Spleen (tissue), 11 donors: ENCODE results near the gene NUDT16. TPM values are rescaled to one million over a fixed set of nuclear protein-coding genes. Genes with fewer than 3 reads are reported as not detected.

Experiments
- DNase-seq: peaks from one replicate; pipeline ENCODE4 v3.0.0-alpha.2; 2020
- H3K27ac ChIP-seq, 8 donors: fragments of 200-600 bp; sonication (generic) in 7 of 8; 1 replicate in 4 of 8; 2 replicates in 4 of 8; pipeline versions ENCODE4 v1.5.0 to v1.8.0; 2016 to 2021; ENCODE audit warnings: inconsistent platforms in 4 of 8, mild to moderate bottlenecking in 4 of 8, moderate library complexity in 1 of 8
- H3K27me3 ChIP-seq, 7 donors: fragments of 200-600 bp; sonication (generic) in 6 of 7; replicated peaks in 1 of 7; 1 replicate in 4 of 7; 2 replicates in 3 of 7; pipeline versions ENCODE4 v1.5.0 to v1.8.0; 2016 to 2021; ENCODE audit warnings: inconsistent platforms in 3 of 7, mild to moderate bottlenecking in 1 of 7
- H3K36me3 ChIP-seq, 6 donors: fragments of 200-600 bp; sonication (generic) in 5 of 6; 1 replicate in 4 of 6; 2 replicates in 2 of 6; pipeline versions ENCODE4 v1.5.0 to v1.8.0; 2016 to 2021; ENCODE audit warnings: inconsistent platforms in 2 of 6
- H3K4me1 ChIP-seq, 6 donors: fragments of 200-600 bp; sonication (generic) in 5 of 6; 1 replicate in 3 of 6; 2 replicates in 3 of 6; pipeline versions ENCODE4 v1.5.0 to v1.8.0; 2016 to 2021; ENCODE audit warnings: inconsistent platforms in 3 of 6
- H3K4me3 ChIP-seq, 8 donors: fragments of 200-600 bp; sonication (generic) in 7 of 8; 1 replicate in 4 of 8; 2 replicates in 4 of 8; pipeline versions ENCODE4 v1.5.0 to v1.8.0; 2016 to 2021; ENCODE audit warnings: inconsistent platforms in 4 of 8, mild to moderate bottlenecking in 4 of 8, moderate library complexity in 2 of 8
- H3K9me3 ChIP-seq, 8 donors: fragments of 200-600 bp; sonication (generic) in 7 of 8; 1 replicate in 4 of 8; 2 replicates in 4 of 8; pipeline versions ENCODE4 v1.5.0 to v1.8.0; 2016 to 2021; ENCODE audit warnings: inconsistent platforms in 4 of 8
- CTCF ChIP-seq, 11 experiments: fragments of 200-600 bp in 7 of 11; fragments of 450-650 bp in 4 of 11; sonication (generic) in 4 of 11; IDR thresholded peaks in 8 of 11; conservative IDR thresholded peaks in 3 of 11; 1 replicate in 7 of 11; 2 replicates in 4 of 11; pipeline versions ENCODE4 v1.4.0 to v1.8.0; 2016 to 2021; ENCODE audit warnings: antibody characterized with exemption in 11 of 11, inconsistent platforms in 4 of 11, mild to moderate bottlenecking in 1 of 11
- POLR2A ChIP-seq, 3 donors: fragments of 450-650 bp; IDR thresholded peaks; one replicate each; pipeline ENCODE4 v1.5.1; 2017; ENCODE audit warnings: antibody characterized with exemption in 3 of 3, mild to moderate bottlenecking in 1 of 3
- POLR2AphosphoS5 ChIP-seq, 3 donors: sonication (generic); formaldehyde crosslinking; IDR thresholded peaks; one replicate each; pipeline ENCODE4 v1.5.1; 2017; ENCODE audit warnings: antibody characterized with exemption in 3 of 3
- WGBS, 5 donors: extraction: QIAGEN DNeasy Blood & Tissue Kit in 3 of 5; methylation state at CpG; one replicate each; pipeline versions ENCODE4 v1.1.5 to v1.1.7; 2013 to 2018; 5-methylcytosine and 5-hydroxymethylcytosine counted together
- intact Hi-C: fragments of 100-400 bp; cut with DNase I; formaldehyde crosslinking; loops from one replicate; pipeline ENCODE4 v1.15.0; 2023; ENCODE audit warnings: low total_unique reads
- polyA plus RNA-seq, 3 donors: library from polyadenylated mRNA; stranded (reverse); fragments of 200-250 nt; gene quantifications; one replicate each; pipeline ENCODE4 v1.2.1, GENCODE V29; 2013
- total RNA-seq, 7 donors: library from RNA; depleted of rRNA in 3 of 7; stranded (reverse); fragments of >200 nt in 3 of 7; fragmentation: NEBNext Ultra II Directional in 4 of 7; extraction: Animal tissue kit (Norgen Biotek cat#: 25700) in 4 of 7; gene quantifications; one replicate each; pipeline versions ENCODE4 v1.1.0 to v1.2.1, GENCODE V29; 2016 to 2021
- donor health status: healthy with polysubstance abuse.
- donor health status: DM: no; HTN: no; CAD: no; lungs with moderate emphysema.
- donor health status: DM: no; HTN: no; CAD: no.
- donor health status: Bipolar disorder and iron deficiency.
- donor health status: healthy.
- donor health status: DM: no; HTN: no; CAD: no.
- donor health status: DM: yes; HTN: yes; CAD: no.

NUDT16 gene
- total and polyA plus RNA-seq, 10 donors: 13.2 to 64.5 (median 23.1) TPM

GRCh38 chr3:131405411-131405810 lies 23.8 kb downstream of the NUDT16 start:
- DNase-seq: no peak
- H3K4me3 ChIP-seq: no peak overlapping the region
- no peaks in the 10 kb centered on the region for H3K27me3 ChIP-seq
- no peaks in the 10 kb centered on the region for H3K36me3 ChIP-seq
- whole genome bisulfite sequencing, 5 donors: 86 to 97% (median 90%) methylated on average over 1 of the region's 1 CpG
- intact Hi-C loops: no loop called here
- H3K4me1 ChIP-seq: peaks cover 0 to 9% (median 2%) of the 10 kb centered on the region in 6 donors
- TF ChIP-seq CTCF (IDR thresholded peaks at IDR 0.05 in 8 of 11, conservative IDR thresholded peaks at IDR 0.05 in 3 of 11): no peak
- no peak for TF ChIP-seq POLR2A (IDR thresholded peaks at IDR 0.05)
- no peak for TF ChIP-seq POLR2AphosphoS5 (IDR thresholded peaks at IDR 0.05)
- H3K9me3 ChIP-seq: peaks cover 0 to 11% (median 8%) of the 10 kb centered on the region in 8 donors
- no peak overlapping the region for H3K27ac ChIP-seq

- H3K9me3 ChIP-seq: peaks cover 0 to 14% (median 8%) of the 10 kb centered on the region in 8 donors
- intact Hi-C loops: no loop called here
- no peaks in the 10 kb centered on the region for H3K36me3 ChIP-seq
- H3K4me3 ChIP-seq: no peak overlapping the region
- no peaks in the 10 kb centered on the region for H3K27me3 ChIP-seq
- H3K4me1 ChIP-seq: peaks cover 0 to 9% (median 2%) of the 10 kb centered on the region in 6 donors
- no peak for DNase-seq
- H3K27ac ChIP-seq: no peak overlapping the region
- no peak for TF ChIP-seq POLR2A (IDR thresholded peaks at IDR 0.05)
- no peak for TF ChIP-seq POLR2AphosphoS5 (IDR thresholded peaks at IDR 0.05)
- TF ChIP-seq CTCF (IDR thresholded peaks at IDR 0.05 in 8 of 11, conservative IDR thresholded peaks at IDR 0.05 in 3 of 11): no peak
- 68 to 84% (median 77%) methylated on average over 2 of the region's 2 CpGs for WGBS, 5 donors
Measured at GRCh38 chr3:131406274-131406673, 24.7 kb downstream of the NUDT16 start.

GRCh38 chr3:131417751-131418150 lies 36.2 kb downstream of the NUDT16 start:
- DNase-seq: no peak
- no peak for TF ChIP-seq POLR2AphosphoS5 (IDR thresholded peaks at IDR 0.05)
- TF ChIP-seq POLR2A (IDR thresholded peaks at IDR 0.05): no peak
- TF ChIP-seq CTCF (IDR thresholded peaks at IDR 0.05 in 8 of 11, conservative IDR thresholded peaks at IDR 0.05 in 3 of 11): no peak
- Histone ChIP-seq H3K4me1 (no peaks in the 10 kb centered on the region), H3K9me3 (peaks cover 0 to 5% (median 0%) of the 10 kb centered on the region in 8 donors), H3K27ac (no peak overlapping the region), H3K27me3 (no peaks in the 10 kb centered on the region), H3K36me3 (no peaks in the 10 kb centered on the region), H3K4me3 (no peak overlapping the region)
- 83 to 88% (median 86%) methylated on average over 2 of the region's 2 CpGs for WGBS, 5 donors
- intact Hi-C loops: no loop called here

GRCh38 chr3:131421301-131421700 lies 39.7 kb downstream of the NUDT16 start:
- Histone ChIP-seq H3K27ac (no peak overlapping the region), H3K9me3 (no peaks in the 10 kb centered on the region), H3K4me3 (no peak overlapping the region), H3K27me3 (no peaks in the 10 kb centered on the region), H3K36me3 (no peaks in the 10 kb centered on the region), H3K4me1 (no peaks in the 10 kb centered on the region)
- no peak for TF ChIP-seq POLR2A (IDR thresholded peaks at IDR 0.05)
- no peak for TF ChIP-seq POLR2AphosphoS5 (IDR thresholded peaks at IDR 0.05)
- TF ChIP-seq CTCF (IDR thresholded peaks at IDR 0.05 in 8 of 11, conservative IDR thresholded peaks at IDR 0.05 in 3 of 11): no peak
- intact Hi-C loops: no loop called here
- no peak for DNase-seq
- WGBS, 5 donors: 85 to 100% (median 88%) methylated on average over 1 of the region's 1 CpG
